Endothelial cell of umbilical vein (primary cell): ENCODE measurements around the gene DENND5A. TPM values are rescaled to one million over a fixed set of nuclear protein-coding genes. Genes with fewer than 3 reads are reported as not detected.

Source experiments
- BruUV-seq: library from RNA; stranded (reverse); fragments of 400-500 nt; replicated peaks from 2 replicates; lab custom pipeline; 2021; lab: Mats Ljungman, UMichigan
- CTCF ChIA-PET: fragments of 300-600, 350-600 bp; sonication (Branson Sonifier 250); formaldehyde crosslinking; loops from one replicate; lab custom pipeline; 2021; ENCODE audit warnings: antibody characterized with exemption, inconsistent platforms; lab: Charles Lee
- POLR2A ChIA-PET: fragments of 300-600, 350-600 bp; sonication (Branson Sonifier 250); formaldehyde crosslinking; loops from one replicate; lab custom pipeline; 2021; ENCODE audit warnings: antibody characterized with exemption, inconsistent platforms; lab: Charles Lee
- DNase-seq: peaks from one replicate; pipeline ENCODE4 v3.0.0-alpha.2; 2011; ENCODE audit warnings: low read depth, low spot score
- FAIRE-seq: peaks from 2 replicates; lab custom pipeline; 2011; peaks lifted over from hg19 to GRCh38; lab: Jason Lieb, UNC
- H2AFZ ChIP-seq: 2 replicates; pipeline ENCODE4 v1.6.0; 2012; ENCODE audit warnings: low read depth, low read length, control low read depth, inconsistent platforms
- H3K27ac ChIP-seq: 2 replicates; pipeline ENCODE4 v1.5.1; 2011; ENCODE audit warnings: low read depth, mild to moderate bottlenecking, control low read depth, low read length, moderate library complexity; ENCODE audit not compliant: insufficient read depth
- H3K27me3 ChIP-seq, 2 experiments: 2 replicates each; pipeline versions ENCODE4 v1.6.0 to v1.6.1; 2011; ENCODE audit warnings: low read length in 2 of 2, mixed read lengths in 1 of 2; ENCODE audit not compliant: control insufficient read depth in 2 of 2, insufficient read depth in 2 of 2
- H3K36me3 ChIP-seq, 2 experiments: 2 replicates in 1 of 2; 3 replicates in 1 of 2; pipeline ENCODE4 v1.5.1; 2011; ENCODE audit warnings: low read length in 2 of 2, mild to moderate bottlenecking in 1 of 2, moderate library complexity in 1 of 2; ENCODE audit not compliant: control insufficient read depth in 2 of 2, insufficient read depth in 2 of 2; ENCODE audit errors: extremely low read depth in 1 of 2
- H3K4me1 ChIP-seq: 3 replicates; pipeline ENCODE4 v1.5.1; 2011; ENCODE audit warnings: mild to moderate bottlenecking, low read length; ENCODE audit not compliant: control insufficient read depth, insufficient read depth; ENCODE audit errors: extremely low read depth
- H3K4me2 ChIP-seq: 2 replicates; pipeline ENCODE4 v1.6.1; 2011; ENCODE audit warnings: low read length, control low read depth, mixed read lengths; ENCODE audit not compliant: insufficient read depth
- H3K4me3 ChIP-seq, 3 experiments: fragments of 200-600 bp in 1 of 3; sonication (generic), shearing (Covaris generic) in 1 of 3; replicated peaks in 1 of 3; 2 replicates each; pipeline ENCODE4 v1.5.1; 2011 to 2016; ENCODE audit warnings: control low read depth in 3 of 3, low read length in 3 of 3, mild to moderate bottlenecking in 2 of 3, inconsistent platforms in 1 of 3, low read depth in 1 of 3, moderate library complexity in 1 of 3; ENCODE audit not compliant: insufficient read depth in 1 of 3
- H3K79me2 ChIP-seq: 2 replicates; pipeline ENCODE4 v1.6.0; 2012; ENCODE audit warnings: low read length, inconsistent platforms; ENCODE audit not compliant: control insufficient read depth, insufficient read depth
- H3K9ac ChIP-seq: replicated peaks from 2 replicates; pipeline ENCODE3; 2011; ENCODE audit warnings: low read length, control low read depth; ENCODE audit not compliant: insufficient read depth; ENCODE audit errors: extremely low read depth
- H3K9me1 ChIP-seq: replicated peaks from 3 replicates; pipeline ENCODE4 v1.6.0; 2011; ENCODE audit warnings: mild to moderate bottlenecking, low read length; ENCODE audit not compliant: control insufficient read depth, insufficient read depth; ENCODE audit errors: extremely low read depth
- H3K9me3 ChIP-seq: replicated peaks from 2 replicates; pipeline ENCODE4 v1.5.1; 2012; ENCODE audit warnings: low read length, inconsistent platforms; ENCODE audit not compliant: control insufficient read depth, insufficient read depth
- H4K20me1 ChIP-seq: replicated peaks from 2 replicates; pipeline ENCODE3; 2011; ENCODE audit warnings: mild to moderate bottlenecking, low read length; ENCODE audit not compliant: control insufficient read depth, insufficient read depth; ENCODE audit errors: extremely low read depth
- EZH2 ChIP-seq: IDR thresholded peaks from 2 replicates; pipeline ENCODE4 v1.6.1; 2012; ENCODE audit warnings: borderline replicate concordance, low read depth, mild to moderate bottlenecking, moderate library complexity, low read length, inconsistent platforms; ENCODE audit not compliant: severe bottlenecking
- FOS ChIP-seq: IDR thresholded peaks from 2 replicates; pipeline ENCODE4 v1.6.1; 2011; ENCODE audit warnings: mild to moderate bottlenecking, low read length, moderate library complexity, borderline replicate concordance; ENCODE audit not compliant: insufficient read depth
- GATA2 ChIP-seq: IDR thresholded peaks from 2 replicates; pipeline ENCODE4 v1.7.0; 2011; ENCODE audit warnings: low read depth, mild to moderate bottlenecking, moderate library complexity, mixed read lengths, low read length; ENCODE audit not compliant: insufficient read length, insufficient read depth
- JUN ChIP-seq: IDR thresholded peaks from 2 replicates; pipeline ENCODE4 v1.6.1; 2011; ENCODE audit warnings: borderline replicate concordance, low read depth; ENCODE audit not compliant: insufficient read length, insufficient read depth
- MYC ChIP-seq: IDR thresholded peaks from one replicate; pipeline ENCODE4 v1.6.1; 2011; ENCODE audit warnings: mild to moderate bottlenecking, low read depth, low read length
- POLR2A ChIP-seq: IDR thresholded peaks from 2 replicates; pipeline ENCODE4 v1.6.1; 2012; ENCODE audit warnings: low read depth, mild to moderate bottlenecking, control low read depth, low read length
- POLR2AphosphoS5 ChIP-seq: IDR thresholded peaks from 2 replicates; pipeline ENCODE4 v1.6.1; 2012; ENCODE audit warnings: low read depth, mild to moderate bottlenecking, control low read depth, low read length, moderate library complexity; ENCODE audit not compliant: insufficient read depth
- dilution Hi-C: fragments of 300-500 bp; cut with MboI; formaldehyde crosslinking; loops from one replicate; pipeline ENCODE4 v1.15.0; 2019; ENCODE audit warnings: low sequenced_read_pairs; ENCODE audit not compliant: extremely low pct_ligation_motif_present
- intact Hi-C: fragments of 100-400 bp; cut with micrococcal nuclease; formaldehyde crosslinking; loops from one replicate; pipeline ENCODE4 v1.10.0; 2022
- polyA plus RNA-seq, 4 experiments: library from polyadenylated mRNA; depleted of rRNA in 3 of 4; stranded (reverse) in 3 of 4; unstranded in 1 of 4; fragments of >200 nt; gene quantifications; 2 replicates each; pipeline versions ENCODE4 v1.2.1 to v1.2.3, GENCODE V29; 2011 to 2012; ENCODE audit warnings: missing spikeins in 1 of 4
- total RNA-seq: library from RNA; stranded (reverse); gene quantifications from 2 replicates; pipeline ENCODE4 v1.2.3, GENCODE V29; 2021
- TF ChIP-seq, protein P1 (sequence below): IDR thresholded peaks from 2 replicates; pipeline ENCODE4 v1.6.1; 2011; ENCODE audit not compliant: insufficient read depth, insufficient read length
- TF ChIP-seq, protein P2 (sequence below), 2 donors: IDR thresholded peaks; 1 replicate in 1 of 2; 2 replicates in 1 of 2; pipeline ENCODE4 v1.5.1; 2011; ENCODE audit warnings: low read length in 2 of 2, mild to moderate bottlenecking in 2 of 2, moderate library complexity in 2 of 2, control low read depth in 1 of 2, inconsistent platforms in 1 of 2, low read depth in 1 of 2; ENCODE audit not compliant: insufficient read depth in 1 of 2; ENCODE audit errors: extremely low read depth in 1 of 2

DENND5A gene
- total and polyA plus RNA-seq, 2 donors (not counting 3 experiments of a cell fraction or from before 2014, with no cell fraction given), result 116 to 220 TPM

DNA sequence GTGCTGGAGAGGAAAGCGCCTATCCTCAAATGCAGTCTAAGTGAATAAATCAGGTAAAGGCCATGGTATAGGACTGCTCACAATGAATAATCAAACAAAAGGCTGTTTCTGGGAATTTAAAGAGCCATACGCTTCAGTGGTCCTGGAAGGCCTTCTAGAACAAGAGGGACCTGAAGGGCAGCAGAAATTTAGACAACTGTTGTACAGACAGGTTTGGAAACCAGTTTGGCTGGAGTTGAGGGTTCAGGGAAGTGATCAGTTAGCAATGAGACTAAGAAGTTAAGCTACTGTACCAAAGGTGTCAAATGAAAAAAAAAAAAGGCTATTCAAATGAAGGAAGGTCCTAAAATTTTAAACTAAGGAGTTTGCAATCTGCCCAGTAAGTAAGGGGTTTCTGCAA lies 117.1 kb downstream of the DENND5A start:
- dilution Hi-C loops, result no loop called here

More for the DNA sequence above, 117.1 kb downstream of the DENND5A start:
- no peaks in the 10 kb centered on the region for H3K79me2 ChIP-seq
- CTCF ChIA-PET, result interaction anchor here (1.3 to 5.0 kb wide), 2 partner anchors 10 to 359 kb away, joined by 4 to 20 read pairs; no protein-coding TSS in a partner anchor
- H2AFZ ChIP-seq, result no peak overlapping the region
- H3K4me2 ChIP-seq, result no peak overlapping the region
- H3K9me3 ChIP-seq, result no peaks in the 10 kb centered on the region
- no peaks in the 10 kb centered on the region for H3K27me3 ChIP-seq
- intact Hi-C loops, result no loop called here
- TF ChIP-seq POLR2AphosphoS5 (no peak), FOS (no peak), JUN (no peak), EZH2 (no peak), GATA2 (no peak), MYC (no peak), POLR2A (no peak)
- TF ChIP-seq, protein P1, sequence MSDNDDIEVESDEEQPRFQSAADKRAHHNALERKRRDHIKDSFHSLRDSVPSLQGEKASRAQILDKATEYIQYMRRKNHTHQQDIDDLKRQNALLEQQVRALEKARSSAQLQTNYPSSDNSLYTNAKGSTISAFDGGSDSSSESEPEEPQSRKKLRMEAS, result no peak
- TF ChIP-seq, protein P2, sequence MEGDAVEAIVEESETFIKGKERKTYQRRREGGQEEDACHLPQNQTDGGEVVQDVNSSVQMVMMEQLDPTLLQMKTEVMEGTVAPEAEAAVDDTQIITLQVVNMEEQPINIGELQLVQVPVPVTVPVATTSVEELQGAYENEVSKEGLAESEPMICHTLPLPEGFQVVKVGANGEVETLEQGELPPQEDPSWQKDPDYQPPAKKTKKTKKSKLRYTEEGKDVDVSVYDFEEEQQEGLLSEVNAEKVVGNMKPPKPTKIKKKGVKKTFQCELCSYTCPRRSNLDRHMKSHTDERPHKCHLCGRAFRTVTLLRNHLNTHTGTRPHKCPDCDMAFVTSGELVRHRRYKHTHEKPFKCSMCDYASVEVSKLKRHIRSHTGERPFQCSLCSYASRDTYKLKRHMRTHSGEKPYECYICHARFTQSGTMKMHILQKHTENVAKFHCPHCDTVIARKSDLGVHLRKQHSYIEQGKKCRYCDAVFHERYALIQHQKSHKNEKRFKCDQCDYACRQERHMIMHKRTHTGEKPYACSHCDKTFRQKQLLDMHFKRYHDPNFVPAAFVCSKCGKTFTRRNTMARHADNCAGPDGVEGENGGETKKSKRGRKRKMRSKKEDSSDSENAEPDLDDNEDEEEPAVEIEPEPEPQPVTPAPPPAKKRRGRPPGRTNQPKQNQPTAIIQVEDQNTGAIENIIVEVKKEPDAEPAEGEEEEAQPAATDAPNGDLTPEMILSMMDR (IDR thresholded peaks at IDR 0.05; ENCODE audit: extremely low read depth in 1 of 2, insufficient read depth in 1 of 2, low read depth in 1 of 2, low read length in 2 of 2), result no peak
- POLR2A ChIA-PET, result no interaction called here
- no peak overlapping the region for H3K9ac ChIP-seq
- FAIRE-seq (no peak), DNase-seq (no peak)
- no peak overlapping the region for H3K4me3 ChIP-seq
- H3K27ac ChIP-seq, result no peak overlapping the region
- H4K20me1 ChIP-seq, result no peaks in the 10 kb centered on the region
- H3K36me3 ChIP-seq, result peaks cover 18 to 45% of the 10 kb centered on the region in 2 experiments
- no TSS peak for BruUV-seq
- H3K4me1 ChIP-seq, result peaks cover 26% of the 10 kb centered on the region
- H3K9me1 ChIP-seq, result no peaks in the 10 kb centered on the region
